GM23248 (cell line): Measurements from ENCODE around the gene DUSP28. TPM values are rescaled to one million over a fixed set of nuclear protein-coding genes. Genes with fewer than 3 reads are reported as not detected.
A peak's percentile ranks its signal among the peaks of the same experiment; 100 is the strongest.

ENCODE experiments used
- DNase-seq: peaks from one replicate; pipeline ENCODE4 v3.0.0-alpha.2; 2015
- H2AFZ ChIP-seq: fragments of 200-600 bp; sonication (generic); 2 replicates; pipeline ENCODE4 v1.6.1; 2016; ENCODE audit warnings: antibody characterized with exemption
- H3F3A ChIP-seq: fragments of 200-600 bp; sonication (generic); 2 replicates; pipeline ENCODE4 v1.6.1; 2016; ENCODE audit warnings: mild to moderate bottlenecking, antibody characterized with exemption, mixed run types; ENCODE audit not compliant: insufficient read depth
- H3K27ac ChIP-seq: fragments of 200-600 bp; sonication (generic); 2 replicates; pipeline ENCODE4 v1.5.1; 2016; ENCODE audit warnings: mild to moderate bottlenecking
- H3K27me3 ChIP-seq: fragments of 200-600 bp; sonication (generic); replicated peaks from 2 replicates; pipeline ENCODE4 v1.6.1; 2016; ENCODE audit warnings: mild to moderate bottlenecking; ENCODE audit not compliant: insufficient read depth
- H3K36me3 ChIP-seq: fragments of 200-600 bp; sonication (generic); 2 replicates; pipeline ENCODE4 v1.6.1; 2016; ENCODE audit warnings: low read depth, mild to moderate bottlenecking
- H3K4me1 ChIP-seq: fragments of 200-600 bp; sonication (generic); 2 replicates; pipeline ENCODE4 v1.6.1; 2016; ENCODE audit warnings: mild to moderate bottlenecking; ENCODE audit not compliant: insufficient read depth
- H3K4me2 ChIP-seq: fragments of 200-600 bp; sonication (generic); one replicate; pipeline ENCODE4 v1.6.1; 2016; ENCODE audit warnings: mild to moderate bottlenecking; ENCODE audit not compliant: unreplicated experiment
- H3K4me3 ChIP-seq: fragments of 200-600 bp; sonication (generic); 2 replicates; pipeline ENCODE4 v1.5.1; 2016; ENCODE audit warnings: mild to moderate bottlenecking
- H3K79me2 ChIP-seq: fragments of 200-600 bp; sonication (generic); 2 replicates; pipeline ENCODE4 v1.6.1; 2016; ENCODE audit warnings: mild to moderate bottlenecking; ENCODE audit not compliant: insufficient read depth
- H3K9ac ChIP-seq: fragments of 200-600 bp; sonication (generic); 2 replicates; pipeline ENCODE4 v1.6.1; 2016; ENCODE audit warnings: mild to moderate bottlenecking
- H3K9me2 ChIP-seq: fragments of 200-600 bp; sonication (generic); 2 replicates; pipeline ENCODE4 v1.6.1; 2016; ENCODE audit warnings: mixed run types, mild to moderate bottlenecking, moderate library complexity; ENCODE audit not compliant: insufficient read depth
- H3K9me3 ChIP-seq: fragments of 200-600 bp; sonication (generic); one replicate; pipeline ENCODE4 v1.6.1; 2017; ENCODE audit warnings: low read depth
- H4K20me1 ChIP-seq: fragments of 200-600 bp; sonication (generic); 2 replicates; pipeline ENCODE4 v1.6.0; 2016; ENCODE audit not compliant: insufficient read depth
- EZH2 ChIP-seq: fragments of 200-600 bp; sonication (generic); IDR thresholded peaks from 2 replicates; pipeline ENCODE4 v1.6.1; 2018; ENCODE audit warnings: antibody characterized with exemption, mild to moderate bottlenecking; ENCODE audit not compliant: insufficient read depth, poor library complexity, severe bottlenecking
- EZH2phosphoT487 ChIP-seq: fragments of 200-600 bp; sonication (generic); IDR thresholded peaks from 2 replicates; pipeline ENCODE4 v1.6.1; 2018; ENCODE audit warnings: antibody characterized with exemption, moderate library complexity, mild to moderate bottlenecking, low read depth; ENCODE audit not compliant: insufficient read depth
- WGBS, 2 experiments: methylation state at CpG; one replicate each; pipeline ENCODE4 v1.1.6; 2015 to 2017; ENCODE audit warnings: low lambda C conversion rate in 2 of 2, low coverage in 1 of 2; ENCODE audit errors: missing lambda C conversion rate in 2 of 2; 5-methylcytosine and 5-hydroxymethylcytosine counted together
- in situ Hi-C: fragments of 300-500 bp; cut with MboI; formaldehyde crosslinking; loops from 2 replicates; pipeline ENCODE4 v1.15.0; 2020
- polyA plus RNA-seq: library from polyadenylated mRNA; unstranded; fragments of >200 nt; fragmentation: Nextera tagmentation; extraction: Ambion mirVana; gene quantifications from 2 replicates; pipeline ENCODE4 v1.2.1, GENCODE V29; 2016
- total RNA-seq: library from RNA; depleted of rRNA; stranded (reverse); fragments of >200 nt; shearing (Covaris generic); gene quantifications from 2 replicates; pipeline ENCODE4 v1.2.3, GENCODE V29; 2014

DUSP28 gene
- total and polyA plus RNA-seq, 2 experiments from 2014 or later: 3.2 to 4.9 TPM

- in situ Hi-C loops: no loop called here
Measured at GRCh38 chr2:240512666-240513535, 47.3 kb upstream of the DUSP28 start.

GRCh38 chr2:240513549-240514287 is 46.4 kb upstream of the DUSP28 start:
- 19 to 20% methylated on average over 13 of the region's 13 CpGs for WGBS, 2 experiments
- peak; percentile 96 for DNase-seq
- H3K9me3 ChIP-seq: no peaks in the 10 kb centered on the region
- no peaks in the 10 kb centered on the region for H3K36me3 ChIP-seq
- H3K27me3 ChIP-seq: no peaks in the 10 kb centered on the region
- H3K9ac ChIP-seq: peak overlapping the region; percentile 33; the same call in 1 of the 2 replicates
- no peaks in the 10 kb centered on the region for H3F3A ChIP-seq
- H3K4me3 ChIP-seq: peak overlapping the region; percentile 23; the same call in 1 of the 2 replicates
- no peaks in the 10 kb centered on the region for H4K20me1 ChIP-seq
- TF ChIP-seq EZH2 (no peak), EZH2phosphoT487 (no peak)
- H3K79me2 ChIP-seq: no peaks in the 10 kb centered on the region
- peaks cover 4% of the 10 kb centered on the region; the same call in 1 of the 2 replicates for H3K4me1 ChIP-seq
- H3K4me2 ChIP-seq: peak overlapping the region; percentile 53
- no peaks in the 10 kb centered on the region for H3K9me2 ChIP-seq
- peak overlapping the region; percentile 72 for H2AFZ ChIP-seq
- in situ Hi-C loops: no loop called here
- H3K27ac ChIP-seq: peak overlapping the region; percentile 49

More at GRCh38 chr2:240512666-240513535, 47.3 kb upstream of the DUSP28 start:
- Histone ChIP-seq H4K20me1 (no peaks in the 10 kb centered on the region), H3K79me2 (no peaks in the 10 kb centered on the region), H2AFZ (no peak overlapping the region), H3K9me2 (no peaks in the 10 kb centered on the region), H3F3A (no peaks in the 10 kb centered on the region), H3K4me3 (no peak overlapping the region), H3K9ac (no peak overlapping the region), H3K4me1 (peaks cover 4% of the 10 kb centered on the region; the same call in 1 of the 2 replicates), H3K36me3 (no peaks in the 10 kb centered on the region), H3K27me3 (no peaks in the 10 kb centered on the region), H3K4me2 (no peak overlapping the region), H3K27ac (no peak overlapping the region), H3K9me3 (no peaks in the 10 kb centered on the region)
- 88% methylated on average over 21 of the region's 21 CpGs for WGBS, 2 experiments
- no peak for DNase-seq
- TF ChIP-seq EZH2: no peak
- no peak for TF ChIP-seq EZH2phosphoT487

DNA sequence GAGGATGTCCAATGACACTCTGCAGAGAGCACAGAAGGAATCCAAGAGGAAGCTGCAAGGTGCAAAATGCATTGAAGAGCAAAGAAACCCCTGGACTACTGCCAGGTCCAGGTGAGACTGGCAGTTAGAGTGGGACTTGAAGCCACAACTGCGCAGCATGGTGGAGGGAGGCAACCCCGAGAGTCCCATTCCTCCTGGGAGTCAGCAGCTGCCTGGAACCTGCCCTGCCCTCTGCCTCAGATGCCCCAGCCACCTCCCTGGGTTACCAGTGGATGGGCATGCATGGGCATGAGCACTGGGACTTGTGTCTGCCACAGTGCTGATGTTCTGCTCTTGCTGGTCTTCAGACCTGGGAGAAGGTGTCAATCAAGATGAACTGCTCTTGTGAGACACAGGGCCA is 45.5 kb upstream of the DUSP28 start:
- no peaks in the 10 kb centered on the region for H3K79me2 ChIP-seq
- H3K27me3 ChIP-seq: no peaks in the 10 kb centered on the region
- in situ Hi-C loops: no loop called here
- TF ChIP-seq EZH2: no peak
- no peak for TF ChIP-seq EZH2phosphoT487
- H3K9me3 ChIP-seq: no peaks in the 10 kb centered on the region
- no peak overlapping the region for H3K27ac ChIP-seq
- WGBS, 2 experiments: 98 to 100% methylated on average over 2 of the region's 2 CpGs
- no peaks in the 10 kb centered on the region for H3F3A ChIP-seq
- no peaks in the 10 kb centered on the region for H3K36me3 ChIP-seq
- H2AFZ ChIP-seq: no peak overlapping the region
- DNase-seq: no peak
- no peaks in the 10 kb centered on the region for H3K9me2 ChIP-seq
- no peak overlapping the region for H3K9ac ChIP-seq
- H3K4me2 ChIP-seq: no peak overlapping the region
- no peaks in the 10 kb centered on the region for H4K20me1 ChIP-seq
- H3K4me1 ChIP-seq: peaks cover 11% of the 10 kb centered on the region
- no peak overlapping the region for H3K4me3 ChIP-seq

DNA sequence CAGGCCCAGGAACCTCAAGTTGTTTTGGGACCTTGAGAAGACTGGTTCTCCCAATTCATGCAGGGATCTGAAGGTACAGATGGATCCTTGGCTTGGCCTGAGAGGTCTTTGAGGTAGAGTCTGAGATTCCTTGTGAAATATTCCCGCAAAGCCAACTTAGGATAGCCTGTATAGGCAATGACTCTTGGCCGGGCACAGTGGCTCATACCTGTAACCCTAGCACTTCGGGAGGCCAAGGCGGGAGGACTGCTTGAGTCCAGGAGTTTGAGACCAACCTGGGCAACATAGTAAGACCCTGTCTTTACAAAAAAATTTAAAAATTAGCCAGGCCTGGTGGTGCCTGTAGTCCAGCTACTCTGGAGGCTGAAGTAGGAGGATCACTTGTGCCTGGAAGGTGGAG is 42.8 kb upstream of the DUSP28 start:
- peaks cover 11% of the 10 kb centered on the region for H3K4me1 ChIP-seq
- in situ Hi-C loops: no loop called here
- no peaks in the 10 kb centered on the region for H4K20me1 ChIP-seq
- H3K9ac ChIP-seq: no peak overlapping the region
- H3F3A ChIP-seq: no peaks in the 10 kb centered on the region
- no peak overlapping the region for H3K4me2 ChIP-seq
- H3K79me2 ChIP-seq: no peaks in the 10 kb centered on the region
- H3K27ac ChIP-seq: no peak overlapping the region
- no peaks in the 10 kb centered on the region for H3K9me2 ChIP-seq
- WGBS, 2 experiments: 96% methylated on average over 4 of the region's 4 CpGs
- H3K4me3 ChIP-seq: no peak overlapping the region
- H3K9me3 ChIP-seq: no peaks in the 10 kb centered on the region
- DNase-seq: no peak
- no peak overlapping the region for H2AFZ ChIP-seq
- no peaks in the 10 kb centered on the region for H3K36me3 ChIP-seq
- TF ChIP-seq EZH2phosphoT487 (no peak), EZH2 (no peak)
- H3K27me3 ChIP-seq: no peaks in the 10 kb centered on the region
